Measurements from ENCODE around the gene ZNF419. TPM values are rescaled to one million over a fixed set of nuclear protein-coding genes. Genes with fewer than 3 reads are reported as not detected.

Gene ZNF419
- total and polyA plus RNA-seq, 9 of the 15 experiments (the other 6 are each of a cell fraction or from before 2014, with no cell fraction given): 0.07 to 5.4 (median 1.5) TPM

GRCh38 chr19:57506163-57506562 lies 18.6 kb downstream of the ZNF419 start:
- TF ChIP-seq NFIC (IDR thresholded peaks at IDR 0.05) (peak; percentile 84), CGGBP1 (CRISPR knock-in tag; IDR thresholded peaks at IDR 0.05) (no peak), NFIX (CRISPR knock-in tag; IDR thresholded peaks at IDR 0.05; ENCODE audit: low read depth) (peak; percentile 67)
- TF ChIP-seq, protein P1, sequence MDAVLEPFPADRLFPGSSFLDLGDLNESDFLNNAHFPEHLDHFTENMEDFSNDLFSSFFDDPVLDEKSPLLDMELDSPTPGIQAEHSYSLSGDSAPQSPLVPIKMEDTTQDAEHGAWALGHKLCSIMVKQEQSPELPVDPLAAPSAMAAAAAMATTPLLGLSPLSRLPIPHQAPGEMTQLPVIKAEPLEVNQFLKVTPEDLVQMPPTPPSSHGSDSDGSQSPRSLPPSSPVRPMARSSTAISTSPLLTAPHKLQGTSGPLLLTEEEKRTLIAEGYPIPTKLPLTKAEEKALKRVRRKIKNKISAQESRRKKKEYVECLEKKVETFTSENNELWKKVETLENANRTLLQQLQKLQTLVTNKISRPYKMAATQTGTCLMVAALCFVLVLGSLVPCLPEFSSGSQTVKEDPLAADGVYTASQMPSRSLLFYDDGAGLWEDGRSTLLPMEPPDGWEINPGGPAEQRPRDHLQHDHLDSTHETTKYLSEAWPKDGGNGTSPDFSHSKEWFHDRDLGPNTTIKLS (IDR thresholded peaks at IDR 0.05; ENCODE audit: borderline replicate concordance, low read depth): no peak

DNA sequence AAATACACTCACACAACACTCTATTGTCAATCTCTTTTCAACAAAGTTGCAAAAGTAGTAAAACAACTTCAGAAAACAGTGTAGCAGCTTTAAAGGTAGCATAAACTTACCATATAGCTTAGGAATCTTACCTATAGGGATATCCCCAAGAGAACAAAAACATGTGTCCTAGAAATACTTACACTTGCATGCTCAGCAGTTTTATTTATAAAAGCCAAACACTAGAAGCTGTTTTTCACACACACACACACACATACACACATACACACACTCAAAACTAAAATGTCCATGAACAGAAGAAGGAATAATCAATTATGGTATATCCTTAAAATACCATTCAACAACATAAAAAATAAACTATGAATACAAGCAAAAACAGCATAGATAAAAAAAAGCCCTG lies 23.9 kb downstream of the ZNF419 start:
- Histone ChIP-seq H3K9me3 (replicated peaks; ENCODE audit: control insufficient read depth, insufficient read depth, low read depth, low read length) (no peaks in the 10 kb centered on the region; the same call in 1 of the 2 replicates), H3K4me1 (replicated peaks in 1 of 2; ENCODE audit: control insufficient read depth in 2 of 2, insufficient read depth in 2 of 2, low read length in 2 of 2) (no peaks in the 10 kb centered on the region)
- no TSS peak for BruUV-seq (replicated peaks)

More at GRCh38 chr19:57506163-57506562, 18.6 kb downstream of the ZNF419 start:
- 3% methylated on average over 4 of the region's 4 CpGs for WGBS (ENCODE audit: insufficient coverage, low coverage, missing lambda C conversion rate)
- intact Hi-C loops (cut with micrococcal nuclease) (no loop called here), in situ Hi-C loops (cut with MboI) (no loop called here)
- H2AFZ ChIP-seq (ENCODE audit: low read depth, low read length): no peak overlapping the region
- H3K4me1 ChIP-seq (replicated peaks in 1 of 2; ENCODE audit: control insufficient read depth in 2 of 2, insufficient read depth in 2 of 2, low read length in 2 of 2): no peaks in the 10 kb centered on the region
- ChIA-PET POLR2A (no interaction called here), CTCF (ENCODE audit: low intra/inter-chr PET ratio) (interaction anchor here (0.6 kb wide), 1 partner anchor 775 kb away, joined by 5 read pairs; no protein-coding TSS in a partner anchor)
- no peaks in the 10 kb centered on the region for H3K9me3 ChIP-seq (replicated peaks; ENCODE audit: control insufficient read depth, insufficient read depth, low read depth, low read length)
- H3K4me2 ChIP-seq (ENCODE audit: insufficient read depth, low read length): no peak overlapping the region
- H3K27ac ChIP-seq (ENCODE audit: extremely low read depth, low read depth, low read length): no peak overlapping the region
- FAIRE-seq: peak; percentile 15
- no TSS peak for BruUV-seq (replicated peaks)
- H3K36me3 ChIP-seq (ENCODE audit: control insufficient read depth, insufficient read depth, low read length): no peaks in the 10 kb centered on the region
- no peak for ATAC-seq
- no peaks in the 10 kb centered on the region for H4K20me1 ChIP-seq (replicated peaks; ENCODE audit: control insufficient read depth, insufficient read depth, low read length)
- H3K79me2 ChIP-seq (ENCODE audit: control insufficient read depth, insufficient read depth, low read length): no peaks in the 10 kb centered on the region
- DNase-seq (ENCODE audit: extremely low read depth in 1 of 4, low spot score in 3 of 4): no peak
- no peak overlapping the region for H3K9ac ChIP-seq (ENCODE audit: insufficient read depth in 1 of 2, low read depth in 2 of 2, low read length in 2 of 2)
- no peak overlapping the region for H3K4me3 ChIP-seq
- no peaks in the 10 kb centered on the region for H3K27me3 ChIP-seq (ENCODE audit: control insufficient read depth in 2 of 2, insufficient read depth in 2 of 2, low read length in 2 of 2)
- H3K9me1 ChIP-seq (ENCODE audit: control insufficient read depth, insufficient read depth, low read length): no peaks in the 10 kb centered on the region

More for the DNA sequence above, 23.9 kb downstream of the ZNF419 start:
- H3K9me1 ChIP-seq (ENCODE audit: control insufficient read depth, insufficient read depth, low read length): no peaks in the 10 kb centered on the region
- TF ChIP-seq C11orf30 (IDR thresholded peaks at IDR 0.05; ENCODE audit: low read depth) (0 out of 2 replicates have a peak, but pooled peaks have one; percentile 12), ZNF316 (IDR thresholded peaks at IDR 0.05) (peak; percentile 30; the same call in 1 of the 2 replicates), HNRNPK (IDR thresholded peaks at IDR 0.05; ENCODE audit: low read depth, low read length, poor library complexity, severe bottlenecking) (no peak)
- no peak overlapping the region for H2AFZ ChIP-seq (ENCODE audit: low read depth, low read length)
- ATAC-seq (no peak), DNase-seq (ENCODE audit: extremely low read depth in 1 of 4, low spot score in 3 of 4) (no peak), FAIRE-seq (no peak)
- no peaks in the 10 kb centered on the region for H3K79me2 ChIP-seq (ENCODE audit: control insufficient read depth, insufficient read depth, low read length)
- H4K20me1 ChIP-seq (replicated peaks; ENCODE audit: control insufficient read depth, insufficient read depth, low read length): no peaks in the 10 kb centered on the region
- H3K4me3 ChIP-seq: no peak overlapping the region
- ChIA-PET POLR2A (no interaction called here), CTCF (ENCODE audit: low intra/inter-chr PET ratio) (no interaction called here)
- in situ Hi-C loops (cut with MboI): no loop called here
- H3K4me2 ChIP-seq (ENCODE audit: insufficient read depth, low read length): no peak overlapping the region
- H3K27ac ChIP-seq (ENCODE audit: extremely low read depth, low read depth, low read length): no peak overlapping the region
- no peaks in the 10 kb centered on the region for H3K27me3 ChIP-seq (ENCODE audit: control insufficient read depth in 2 of 2, insufficient read depth in 2 of 2, low read length in 2 of 2)
- intact Hi-C loops (cut with micrococcal nuclease): no loop called here
- no peak overlapping the region for H3K9ac ChIP-seq (ENCODE audit: insufficient read depth in 1 of 2, low read depth in 2 of 2, low read length in 2 of 2)
- no peaks in the 10 kb centered on the region for H3K36me3 ChIP-seq (ENCODE audit: control insufficient read depth, insufficient read depth, low read length)

Measured in K562 (cell line).